Fibroblast of mammary gland (primary cell): Measurements from ENCODE around the gene TMEM215.
"Not testable (repeated sequence)": the region's sequence is repeated elsewhere in the genome, so short reads cannot be mapped to it uniquely, and the experiment has no call there.

ENCODE experiments used
- DNase-seq: peaks from one replicate; pipeline ENCODE4 v3.0.0-alpha.2; 2010; ENCODE audit warnings: low read depth
- H3K4me3 ChIP-seq: 2 replicates; pipeline ENCODE4 v1.5.1; 2011; ENCODE audit warnings: low read depth, mild to moderate bottlenecking, low read length, moderate library complexity; ENCODE audit not compliant: control insufficient read depth
- CTCF ChIP-seq: conservative IDR thresholded peaks from 2 replicates; pipeline ENCODE4 v1.5.1; 2011; ENCODE audit warnings: low read depth, low read length, inconsistent platforms; ENCODE audit not compliant: control insufficient read depth, insufficient read depth

The TMEM215 gene

GRCh38 chr9:32748013-32748412 lies 35.3 kb upstream of the TMEM215 start:
- no peak for TF ChIP-seq CTCF
- no peak for DNase-seq
- H3K4me3 ChIP-seq = no peak overlapping the region

DNA sequence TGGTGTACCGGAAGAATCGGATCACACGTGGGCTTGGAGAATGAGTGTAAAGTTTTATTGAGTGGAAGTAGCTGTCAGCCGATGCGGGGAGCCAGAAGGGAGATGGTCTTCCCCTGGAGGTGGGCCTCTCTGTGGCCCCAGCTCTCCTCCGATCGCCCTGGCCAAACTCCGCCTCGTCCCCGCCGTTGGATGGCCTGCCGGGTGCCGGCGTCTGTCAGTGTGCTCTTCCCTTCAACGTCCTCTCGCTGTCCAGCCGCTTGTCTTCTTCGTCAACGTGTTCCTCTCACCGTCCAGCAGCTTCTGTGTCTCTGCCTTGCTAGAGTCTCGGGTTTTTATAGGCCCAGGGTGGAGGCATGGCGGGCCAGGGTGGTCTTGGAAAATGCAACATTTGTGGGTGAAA lies 27.6 kb upstream of the TMEM215 start:
- no peak for TF ChIP-seq CTCF
- no peak for DNase-seq
- H3K4me3 ChIP-seq = no peak overlapping the region

DNA sequence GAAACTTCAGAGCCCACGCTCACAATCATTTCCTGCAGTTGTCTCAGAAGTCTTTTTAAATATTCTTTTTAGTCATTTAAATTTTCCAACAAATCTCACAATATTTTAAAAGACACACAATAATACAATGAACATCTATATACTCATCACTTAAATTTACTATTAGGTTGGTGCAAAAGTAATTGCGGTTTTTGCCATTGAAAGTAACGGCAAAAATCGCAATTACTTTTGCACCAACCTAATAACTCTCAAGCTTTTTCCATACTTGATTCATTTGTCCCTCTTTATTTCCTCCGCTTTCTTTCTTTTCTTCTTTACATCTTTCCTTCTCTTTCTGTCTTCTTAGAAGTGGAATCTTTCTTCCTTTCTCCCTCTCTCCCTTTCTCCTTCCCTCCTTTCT lies 19.2 kb upstream of the TMEM215 start:
- DNase-seq = no peak
- TF ChIP-seq CTCF = no peak
- no peak overlapping the region for H3K4me3 ChIP-seq

DNA sequence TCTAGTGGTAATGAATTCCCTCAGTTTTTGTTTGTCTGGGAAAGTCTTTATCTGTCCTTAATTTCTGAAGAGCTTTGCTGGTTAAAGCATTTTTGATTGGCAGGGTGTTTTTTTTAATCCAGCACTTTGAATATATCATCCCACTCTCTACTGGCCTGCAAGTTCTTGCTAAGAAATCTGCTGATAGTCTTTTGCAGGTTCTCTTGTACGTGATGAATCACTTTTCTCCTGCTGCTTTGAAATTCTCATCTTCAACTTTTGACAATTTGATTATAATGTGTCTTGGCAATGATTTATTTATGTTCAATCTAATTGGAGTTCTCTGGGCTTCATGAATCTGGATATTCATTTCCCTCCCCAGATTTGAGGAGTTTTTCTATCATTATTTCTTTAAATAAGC lies 8.1 kb upstream of the TMEM215 start:
- TF ChIP-seq CTCF = no peak
- no peak for DNase-seq
- no peak overlapping the region for H3K4me3 ChIP-seq

DNA sequence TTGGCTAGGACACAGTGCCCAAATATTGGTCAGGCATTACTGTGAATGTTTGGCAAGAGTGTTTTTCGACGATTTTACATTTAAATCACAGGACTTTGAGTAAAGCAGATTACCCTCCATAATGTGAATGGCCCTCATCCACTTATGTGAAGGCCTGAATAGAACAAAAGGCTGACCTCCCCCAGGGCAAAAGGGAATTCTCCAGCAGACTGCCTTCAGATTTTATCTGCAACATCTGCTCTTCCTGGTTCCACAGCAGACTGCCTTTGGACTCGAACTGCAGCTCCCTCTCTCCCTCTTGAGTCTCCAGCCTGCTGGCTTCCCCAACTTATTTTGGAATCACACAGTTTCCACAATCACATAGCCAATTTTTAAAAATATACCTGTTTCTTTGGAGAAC lies 7.1 kb upstream of the TMEM215 start:
- no peak overlapping the region for H3K4me3 ChIP-seq
- DNase-seq = no peak
- no peak for TF ChIP-seq CTCF

- no peak for TF ChIP-seq CTCF
- no peak for DNase-seq
- H3K4me3 ChIP-seq = no peak overlapping the region
Observed at GRCh38 chr9:32782476-32783167, 718 bp upstream of the TMEM215 start.

DNA sequence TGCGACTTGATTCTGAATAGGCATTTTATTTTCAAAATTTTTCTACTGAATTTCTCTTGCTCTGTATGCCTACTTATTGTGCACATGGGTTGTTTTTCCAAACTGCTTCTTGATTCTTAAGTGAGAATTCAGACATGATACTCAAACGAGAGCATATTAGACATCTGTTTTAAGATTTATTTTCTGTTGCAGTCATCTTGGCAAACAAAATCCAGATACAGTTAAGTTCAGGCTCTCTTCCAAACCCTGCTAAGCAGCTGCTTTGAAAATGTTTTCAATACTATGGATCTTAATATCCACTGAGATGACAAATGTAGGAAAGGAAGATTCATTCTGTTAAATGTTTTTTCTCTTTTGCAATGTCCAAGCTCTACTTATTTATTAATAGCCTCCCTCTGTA lies 4.5 kb downstream of the TMEM215 start:
- TF ChIP-seq CTCF = no peak
- H3K4me3 ChIP-seq = no peak overlapping the region
- DNase-seq = no peak

DNA sequence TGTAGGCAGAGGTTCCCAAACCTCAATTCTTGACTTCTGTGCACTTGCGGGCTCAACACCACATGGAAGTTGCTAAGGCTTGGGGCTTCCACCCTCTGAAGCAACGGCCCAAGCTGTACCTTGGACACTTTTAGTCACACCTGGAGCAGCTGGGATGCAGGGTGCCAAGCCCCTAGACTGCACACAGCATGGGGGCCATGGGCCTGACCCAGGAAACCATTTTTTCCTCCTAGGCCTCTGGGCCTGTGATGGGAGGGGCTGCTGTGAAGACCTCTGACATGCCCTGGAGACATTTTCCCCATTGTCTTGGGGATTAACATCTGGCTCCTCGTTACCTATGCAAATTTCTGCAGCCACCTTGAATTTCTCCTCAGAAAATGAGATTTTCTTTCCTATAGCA lies 12.7 kb downstream of the TMEM215 start:
- not testable (repeated sequence) for H3K4me3 ChIP-seq, DNase-seq
